HG03342 (cell line): ENCODE data around the gene IRAG1.

Experiments used
- ATAC-seq: cut with Tn5 transposase; IDR thresholded peaks from one replicate; pipeline ENCODE4 v1.9.1; 2021; ENCODE audit warnings: mild to moderate bottlenecking, moderate library complexity; ENCODE audit not compliant: unreplicated experiment

The IRAG1 gene

DNA sequence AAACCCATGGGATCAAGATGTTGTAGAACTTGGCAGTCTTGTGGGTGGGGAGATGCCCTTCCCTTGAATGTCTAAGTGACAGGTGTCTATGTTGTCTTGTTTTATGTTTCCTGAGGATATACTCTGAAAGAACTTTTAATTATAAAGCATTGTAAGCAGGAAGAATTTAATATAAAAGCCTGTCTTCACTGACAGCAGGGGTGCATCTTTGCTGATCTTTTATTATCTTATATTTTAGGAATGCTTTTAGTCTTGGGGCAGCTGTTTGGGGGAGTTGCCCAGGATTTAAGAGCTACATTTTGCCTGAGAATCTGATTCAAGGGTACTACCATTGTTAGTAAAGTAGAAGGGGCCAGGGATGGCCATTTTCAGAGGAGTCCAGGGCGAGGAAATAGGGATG is 43.4 kb downstream of the IRAG1 start:
- no peak for ATAC-seq

- ATAC-seq, result no peak
These were observed 44.7 kb downstream of the IRAG1 start for GRCh38 chr11:10648871-10649270.

DNA sequence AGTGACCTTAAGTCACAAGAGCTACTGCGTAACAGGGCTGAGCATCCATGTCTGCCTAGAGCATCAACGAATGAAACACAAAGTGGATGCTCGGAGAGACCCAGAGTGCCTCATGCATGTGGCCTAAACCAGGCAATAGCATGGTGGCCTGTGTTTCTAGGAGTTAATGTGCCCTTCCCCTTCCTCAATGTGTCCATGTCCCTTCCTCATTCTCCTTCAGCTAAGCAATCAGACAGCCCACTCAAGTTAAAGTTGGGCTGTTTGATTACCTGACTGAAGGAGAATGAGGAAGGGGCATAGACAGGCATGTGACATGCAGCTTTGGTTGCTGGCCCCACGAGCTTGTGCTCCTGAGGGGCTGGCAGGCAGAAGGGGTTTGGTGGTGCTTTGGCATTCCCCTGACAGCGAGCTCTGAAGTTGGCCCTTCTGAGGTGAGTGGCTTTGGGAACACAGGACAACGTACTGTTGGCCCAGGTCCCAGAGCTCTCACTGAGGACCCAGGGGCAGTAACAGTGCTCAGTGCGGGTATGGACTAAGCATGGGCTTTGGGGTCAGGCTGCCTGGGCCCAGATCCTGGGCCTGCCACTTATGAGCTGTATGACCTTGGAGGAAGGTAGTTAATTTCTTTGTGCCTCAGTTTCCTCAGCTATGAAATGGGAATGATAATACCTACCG is 46.7 kb downstream of the IRAG1 start:
- no peak for ATAC-seq

DNA sequence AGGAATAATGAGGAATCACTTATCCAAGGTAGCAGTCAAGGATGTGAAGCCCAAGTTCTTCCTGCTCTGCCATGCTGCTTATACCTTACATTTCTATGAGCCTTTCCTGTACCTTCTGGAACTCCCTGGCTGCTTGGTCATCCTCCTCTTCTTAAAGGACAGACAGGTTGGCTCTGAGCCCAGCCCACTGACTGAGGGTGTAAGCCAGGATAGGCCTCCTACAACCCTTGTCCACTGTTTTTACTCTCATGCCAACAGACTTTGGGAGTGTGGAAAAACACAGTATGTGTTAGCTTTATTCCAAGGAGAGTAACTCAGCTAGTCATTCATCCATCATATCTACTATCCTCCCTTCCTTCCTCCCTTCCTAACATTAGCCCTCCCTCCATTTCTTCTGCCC is 47.5 kb downstream of the IRAG1 start:
- no peak for ATAC-seq

DNA sequence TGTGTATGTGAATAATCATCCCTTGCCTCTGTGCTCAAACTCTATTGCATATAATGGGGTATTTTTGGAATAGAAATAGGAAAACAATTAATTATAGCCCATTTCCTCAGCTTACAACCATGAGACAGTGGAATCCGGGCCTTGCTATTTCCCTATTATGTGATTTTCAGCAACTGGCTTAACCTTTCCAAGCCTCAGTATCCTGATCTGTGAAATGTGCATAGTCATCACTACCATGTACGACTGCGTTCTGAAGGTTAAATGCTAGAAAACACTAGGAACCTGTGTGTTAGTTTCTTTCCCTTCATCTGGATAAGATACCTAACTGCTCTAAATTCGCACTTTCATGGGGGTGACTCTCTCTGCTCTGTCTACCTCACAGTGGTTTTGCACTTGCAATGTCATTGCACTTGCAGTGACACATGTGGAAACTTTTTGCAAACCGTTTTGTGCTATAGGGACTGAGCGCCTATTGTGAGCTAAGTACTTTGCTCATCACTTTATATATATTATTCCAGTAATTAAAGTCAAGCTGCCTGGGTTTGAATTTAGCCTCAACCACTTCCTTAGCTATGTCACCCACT is 48.3 kb downstream of the IRAG1 start:
- no peak for ATAC-seq
